Astrocyte (in vitro differentiated cells and primary cell): ENCODE data around the gene ABLIM2. TPM values are rescaled to one million over a fixed set of nuclear protein-coding genes. Genes with fewer than 3 reads are reported as not detected.

Experiments used
- DNase-seq: peaks from one replicate; pipeline ENCODE4 v3.0.0-alpha.2; 2010; ENCODE audit warnings: low read depth
- FAIRE-seq: peaks from 2 replicates; lab custom pipeline; 2011; peaks lifted over from hg19 to GRCh38; lab: Jason Lieb, UNC
- H2AFZ ChIP-seq: 2 replicates; pipeline ENCODE4 v1.6.0; 2012; ENCODE audit warnings: low read depth, low read length, inconsistent platforms
- H3K27ac ChIP-seq: 2 replicates; pipeline ENCODE4 v1.5.1; 2011; ENCODE audit warnings: low read depth, low read length, inconsistent platforms
- H3K27me3 ChIP-seq: 2 replicates; pipeline ENCODE4 v1.6.0; 2011; ENCODE audit warnings: low read length, inconsistent platforms; ENCODE audit not compliant: insufficient read depth
- H3K36me3 ChIP-seq: 2 replicates; pipeline ENCODE4 v1.5.1; 2011; ENCODE audit warnings: low read length, inconsistent platforms; ENCODE audit not compliant: insufficient read depth
- H3K4me1 ChIP-seq: 2 replicates; pipeline ENCODE4 v1.5.1; 2011; ENCODE audit warnings: low read length, inconsistent platforms; ENCODE audit not compliant: insufficient read depth
- H3K4me2 ChIP-seq: 2 replicates; pipeline ENCODE4 v1.6.0; 2012; ENCODE audit warnings: low read length, inconsistent platforms
- H3K4me3 ChIP-seq: 2 replicates; pipeline ENCODE4 v1.5.1; 2011; ENCODE audit warnings: low read depth, mild to moderate bottlenecking, low read length, inconsistent platforms; ENCODE audit not compliant: insufficient read depth
- H3K79me2 ChIP-seq: 2 replicates; pipeline ENCODE4 v1.6.0; 2012; ENCODE audit warnings: mild to moderate bottlenecking, low read length, inconsistent platforms; ENCODE audit not compliant: insufficient read depth
- H3K9ac ChIP-seq: 2 replicates; pipeline ENCODE4 v1.6.0; 2012; ENCODE audit warnings: mild to moderate bottlenecking, low read length, inconsistent platforms
- H3K9me3 ChIP-seq: 2 replicates; pipeline ENCODE4 v1.5.1; 2012; ENCODE audit warnings: low read depth, mild to moderate bottlenecking, low read length, inconsistent platforms; ENCODE audit not compliant: insufficient read depth
- H4K20me1 ChIP-seq: 2 replicates; pipeline ENCODE4 v1.6.0; 2012; ENCODE audit warnings: low read length, inconsistent platforms; ENCODE audit not compliant: insufficient read depth
- H3K27ac Mint-ChIP-seq: one replicate; pipeline ENCODE4 v1.8.0; 2021; ENCODE audit warnings: mild to moderate bottlenecking, mixed read lengths; ENCODE audit not compliant: unreplicated experiment
- H3K27me3 Mint-ChIP-seq: one replicate; pipeline ENCODE4 v1.8.0; 2021; ENCODE audit warnings: low read depth, mixed read lengths; ENCODE audit not compliant: unreplicated experiment
- H3K36me3 Mint-ChIP-seq: one replicate; pipeline ENCODE4 v1.8.0; 2021; ENCODE audit warnings: low read depth, mixed read lengths; ENCODE audit not compliant: unreplicated experiment
- H3K4me1 Mint-ChIP-seq: one replicate; pipeline ENCODE4 v1.8.0; 2021; ENCODE audit warnings: low read depth, mixed read lengths; ENCODE audit not compliant: unreplicated experiment
- H3K4me3 Mint-ChIP-seq: one replicate; pipeline ENCODE4 v1.8.0; 2021; ENCODE audit warnings: mild to moderate bottlenecking, moderate library complexity, mixed read lengths; ENCODE audit not compliant: unreplicated experiment
- H3K9me3 Mint-ChIP-seq: one replicate; pipeline ENCODE4 v1.8.0; 2021; ENCODE audit warnings: mild to moderate bottlenecking, mixed read lengths; ENCODE audit not compliant: unreplicated experiment
- CTCF ChIP-seq: IDR thresholded peaks from 2 replicates; pipeline ENCODE4 v1.5.1; 2011; ENCODE audit warnings: low read depth, mild to moderate bottlenecking, inconsistent platforms, low read length, moderate library complexity; ENCODE audit not compliant: insufficient read depth
- EZH2 ChIP-seq: IDR thresholded peaks from 2 replicates; pipeline ENCODE4 v1.6.1; 2012; ENCODE audit warnings: mild to moderate bottlenecking, low read length, inconsistent platforms; ENCODE audit not compliant: insufficient read depth
- total RNA-seq: library from RNA; stranded (reverse); gene quantifications from 2 replicates; pipeline ENCODE4 v1.2.1, GENCODE V29; 2021

The ABLIM2 gene
- total RNA-seq, 1 donor from 2014 or later = 0.50 TPM

GRCh38 chr4:8077181-8078108, 81.2 kb downstream of the ABLIM2 start:
- no peaks in the 10 kb centered on the region for H3K79me2 ChIP-seq
- peaks cover 60% of the 10 kb centered on the region for H3K27me3 Mint-ChIP-seq
- no peak overlapping the region for H3K27ac Mint-ChIP-seq
- no peak overlapping the region for H3K4me3 ChIP-seq
- no peaks in the 10 kb centered on the region for H3K9me3 Mint-ChIP-seq
- no peak overlapping the region for H3K9ac ChIP-seq
- H3K27me3 ChIP-seq = peaks cover 52% of the 10 kb centered on the region
- H3K36me3 Mint-ChIP-seq = peaks cover 1% of the 10 kb centered on the region
- H3K36me3 ChIP-seq = no peaks in the 10 kb centered on the region
- no peak overlapping the region for H3K4me2 ChIP-seq
- no peak overlapping the region for H3K27ac ChIP-seq
- TF ChIP-seq CTCF (no peak), EZH2 (no peak)
- H3K4me1 ChIP-seq = no peaks in the 10 kb centered on the region
- no peak for FAIRE-seq
- H2AFZ ChIP-seq = no peak overlapping the region
- peaks cover 5% of the 10 kb centered on the region for H4K20me1 ChIP-seq
- no peak for DNase-seq
- no peaks in the 10 kb centered on the region for H3K4me1 Mint-ChIP-seq
- no peaks in the 10 kb centered on the region for H3K9me3 ChIP-seq
- no peak overlapping the region for H3K4me3 Mint-ChIP-seq

- no peaks in the 10 kb centered on the region for H3K36me3 ChIP-seq
- TF ChIP-seq EZH2 (no peak), CTCF (no peak)
- Mint-ChIP-seq H3K27me3 (peaks cover 53% of the 10 kb centered on the region), H3K9me3 (no peaks in the 10 kb centered on the region), H3K36me3 (no peaks in the 10 kb centered on the region), H3K4me1 (no peaks in the 10 kb centered on the region), H3K4me3 (no peak overlapping the region), H3K27ac (no peak overlapping the region)
- H4K20me1 ChIP-seq = peaks cover 3% of the 10 kb centered on the region
- no peak for DNase-seq
- no peak for FAIRE-seq
- H3K27me3 ChIP-seq = peaks cover 53% of the 10 kb centered on the region
- H3K9ac ChIP-seq = no peak overlapping the region
- no peak overlapping the region for H2AFZ ChIP-seq
- H3K4me1 ChIP-seq = no peaks in the 10 kb centered on the region
- H3K79me2 ChIP-seq = no peaks in the 10 kb centered on the region
- no peak overlapping the region for H3K4me3 ChIP-seq
- H3K9me3 ChIP-seq = no peaks in the 10 kb centered on the region
- no peak overlapping the region for H3K27ac ChIP-seq
- no peak overlapping the region for H3K4me2 ChIP-seq
These were observed 82.6 kb downstream of the ABLIM2 start for GRCh38 chr4:8076023-8076422.
